Tongue (tissue), 2 donors: ENCODE measurements around the gene MYLK. TPM values are rescaled to one million over a fixed set of nuclear protein-coding genes. Genes with fewer than 3 reads are reported as not detected.

ENCODE experiments used
- DNase-seq: peaks from one replicate; pipeline ENCODE4 v3.0.0-alpha.2; 2015
- total RNA-seq: library from RNA; depleted of rRNA; stranded (reverse); fragments of >200 nt; gene quantifications from one replicate; pipeline ENCODE4 v1.2.3, GENCODE V29; 2014

MYLK gene
- total RNA-seq, 1 donor from 2014 or later, result 52.5 TPM

DNA sequence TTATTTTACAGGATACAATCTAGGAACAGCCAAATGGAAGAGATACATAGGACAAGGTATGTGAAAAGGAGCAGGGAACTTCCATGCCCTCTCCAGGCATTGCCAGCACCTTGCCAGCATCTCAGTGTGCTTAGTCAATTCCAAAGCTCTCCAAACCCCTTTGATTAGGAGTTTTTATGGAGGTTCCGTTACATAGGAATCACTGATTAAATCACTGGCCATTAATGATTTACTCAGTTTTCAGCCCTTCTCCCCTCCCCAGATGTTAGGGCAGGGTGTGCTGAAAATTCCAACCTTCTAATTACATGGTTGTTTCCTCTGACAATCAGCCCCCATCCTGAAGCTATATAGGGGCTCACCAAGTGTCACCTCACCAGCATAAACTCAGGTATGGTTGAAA, 11.5 kb downstream of the MYLK start:
- DNase-seq, result no peak

- no peak for DNase-seq
Observed at GRCh38 chr3:123871946-123872345, 12.2 kb downstream of the MYLK start.

- no peak for DNase-seq
Observed at GRCh38 chr3:123870033-123870432, 14.1 kb downstream of the MYLK start.

GRCh38 chr3:123869165-123869564, 15.0 kb downstream of the MYLK start:
- DNase-seq, result no peak

- DNase-seq, result no peak
Observed at GRCh38 chr3:123864706-123865105, 19.4 kb downstream of the MYLK start.

DNA sequence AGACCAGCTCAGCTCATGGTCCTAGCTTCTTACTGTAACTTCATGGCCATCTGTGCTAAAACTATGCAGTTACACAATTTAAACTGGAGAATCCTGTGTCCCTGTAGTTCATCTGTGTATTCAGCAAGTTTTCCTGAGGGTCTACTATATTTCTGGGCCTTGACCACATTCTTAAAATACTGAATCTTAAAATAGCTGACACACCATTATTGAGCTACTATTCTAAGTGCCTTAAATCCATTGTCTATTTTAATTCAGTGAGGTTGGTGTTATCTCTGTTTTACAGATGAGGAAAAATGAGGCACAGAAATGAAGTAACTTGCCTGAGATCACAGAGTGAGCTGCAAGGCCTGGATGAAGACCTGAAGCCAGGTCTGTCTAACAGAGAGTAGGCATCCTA, 22.0 kb downstream of the MYLK start:
- no peak for DNase-seq

- DNase-seq, result no peak
Observed at GRCh38 chr3:123861081-123861836, 22.9 kb downstream of the MYLK start.

DNA sequence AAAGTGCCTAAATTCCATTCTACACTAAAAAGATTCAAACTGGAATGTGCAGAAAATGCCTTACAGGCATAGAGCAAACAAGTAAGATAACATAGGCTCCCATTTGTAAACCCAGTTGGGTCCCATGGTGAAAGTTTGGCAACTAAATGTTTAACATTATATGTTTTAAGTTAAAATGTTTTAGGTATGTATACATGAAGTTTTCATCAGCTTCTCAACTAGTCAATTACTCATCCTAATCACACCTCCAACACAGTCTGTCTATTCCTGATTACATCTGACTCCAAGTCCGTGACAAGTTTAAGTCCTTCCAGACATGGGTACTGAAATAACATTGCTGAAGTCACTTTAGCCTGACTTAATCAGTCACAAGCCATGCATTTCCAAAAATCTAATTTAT, 25.0 kb downstream of the MYLK start:
- DNase-seq, result no peak

GRCh38 chr3:123854905-123855304, 29.2 kb downstream of the MYLK start:
- no peak for DNase-seq

GRCh38 chr3:123853686-123854372, 30.3 kb downstream of the MYLK start:
- no peak for DNase-seq

GRCh38 chr3:123847209-123847608, 36.9 kb downstream of the MYLK start:
- no peak for DNase-seq

DNA sequence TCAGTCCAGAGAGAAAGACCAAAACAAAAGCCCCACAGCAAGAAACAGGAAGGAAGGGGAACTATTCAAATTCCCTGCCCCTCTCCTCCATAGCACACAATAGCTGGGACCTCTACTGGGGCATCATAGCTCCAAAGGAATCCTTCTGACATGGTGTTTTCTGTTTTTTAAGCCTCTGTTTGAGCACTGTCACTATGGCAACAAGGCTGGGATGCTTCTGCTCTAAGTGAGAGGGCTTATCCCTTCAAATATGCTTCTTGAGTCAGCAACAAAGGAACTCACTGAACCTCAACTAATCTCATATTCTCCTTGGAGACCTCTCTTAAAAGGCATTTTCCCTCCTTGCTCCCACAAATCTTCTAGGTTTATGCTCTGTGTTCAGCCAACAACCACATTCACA, 40.5 kb downstream of the MYLK start:
- DNase-seq, result no peak

DNA sequence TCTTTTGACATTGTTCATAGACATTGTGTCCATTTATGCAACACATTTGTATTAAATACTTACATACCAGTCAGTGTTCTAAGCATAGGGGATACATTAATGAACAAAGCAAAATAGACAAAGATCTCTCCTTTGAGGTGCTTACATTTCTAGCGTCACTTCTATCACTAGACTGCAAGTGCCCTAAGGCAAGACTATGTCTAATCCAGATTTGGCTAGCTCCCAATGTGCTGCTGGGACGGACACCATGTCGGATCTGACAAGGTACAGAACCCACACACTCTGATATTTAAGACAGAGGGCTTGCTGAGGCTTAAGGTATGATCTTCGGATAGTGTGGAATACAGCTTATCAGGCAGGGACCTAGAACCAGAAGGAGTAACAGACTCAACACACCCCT, 41.4 kb downstream of the MYLK start:
- DNase-seq, result no peak

- no peak for DNase-seq
Observed at GRCh38 chr3:123841476-123842238, 42.5 kb downstream of the MYLK start.

DNA sequence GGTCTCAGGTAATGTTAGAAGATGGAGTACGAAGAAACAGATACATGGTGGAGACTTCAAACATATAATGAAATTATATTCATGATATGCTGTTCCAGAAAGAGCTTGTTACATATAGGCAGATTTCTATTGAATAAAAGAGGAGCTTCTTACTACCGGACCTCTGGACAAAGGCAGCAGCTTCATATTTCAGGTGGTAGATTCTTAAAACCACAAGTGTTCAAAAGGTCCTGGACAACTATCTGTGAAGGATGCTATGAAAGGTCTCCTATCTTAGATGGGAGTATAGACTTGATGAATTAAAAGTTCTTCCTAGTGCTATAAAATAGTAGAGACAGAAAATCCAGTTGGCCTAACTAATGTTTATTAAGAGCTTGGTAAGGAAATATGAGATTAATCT, 43.2 kb downstream of the MYLK start:
- no peak for DNase-seq

DNA sequence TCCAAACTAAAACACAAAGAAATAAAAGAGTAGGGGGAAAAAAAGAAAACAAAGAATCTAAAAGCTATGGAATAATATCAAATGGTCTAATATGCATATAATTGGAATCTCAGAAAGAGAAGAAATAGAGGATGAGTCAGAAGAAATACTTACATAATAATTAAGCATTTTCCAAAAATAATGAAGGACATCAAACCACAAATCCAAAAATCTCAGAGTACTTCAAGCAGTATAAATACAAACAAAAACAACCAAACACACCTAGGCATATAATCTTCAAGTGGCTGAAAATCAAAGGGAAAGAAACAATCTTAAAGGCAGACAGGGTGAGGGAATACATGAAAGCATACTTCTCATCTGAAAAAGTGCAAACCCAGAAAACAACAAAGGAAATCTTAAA, 46.3 kb downstream of the MYLK start:
- DNase-seq, result no peak

DNA sequence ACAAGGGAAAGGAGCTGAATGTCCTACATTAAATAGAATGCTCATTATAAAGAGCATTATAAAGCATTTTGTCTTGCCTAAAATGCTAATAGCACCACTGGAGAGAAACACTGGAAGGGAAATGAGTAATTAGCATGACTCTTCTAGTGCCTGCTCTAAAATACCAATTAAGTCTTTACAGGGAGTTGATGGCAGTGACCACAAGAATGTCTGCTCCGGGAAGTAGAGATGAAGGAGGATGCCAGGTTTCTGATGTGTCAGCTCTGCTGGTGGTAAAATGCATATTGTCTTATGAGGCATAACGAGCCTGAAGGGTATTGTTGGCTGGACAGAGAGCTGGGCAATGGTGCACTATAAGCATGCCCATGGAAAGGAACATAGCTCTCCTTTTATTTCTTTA, 49.5 kb downstream of the MYLK start:
- no peak for DNase-seq

- no peak for DNase-seq
Observed at GRCh38 chr3:123833398-123833785, 50.7 kb downstream of the MYLK start.

GRCh38 chr3:123832692-123833397, 51.3 kb downstream of the MYLK start:
- no peak for DNase-seq

DNA sequence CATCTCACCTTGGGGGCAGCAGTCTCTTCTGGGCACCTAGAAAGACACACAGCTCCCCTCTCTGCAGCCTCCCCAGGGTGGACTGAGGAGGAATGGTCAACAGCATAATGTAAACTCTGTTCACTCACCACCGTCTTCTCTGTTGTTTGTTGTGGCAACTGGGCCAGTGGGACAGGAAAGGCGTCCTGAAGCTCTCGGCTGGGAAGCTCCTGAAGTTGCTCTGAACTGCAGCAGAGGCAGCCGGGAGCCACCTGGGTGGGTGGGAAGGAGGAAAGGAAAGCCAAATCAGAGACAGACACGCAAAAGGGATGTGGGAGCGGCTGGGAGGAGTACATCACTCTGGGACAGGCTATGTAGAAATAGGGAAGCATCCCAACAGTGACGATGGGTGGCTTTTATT, 52.7 kb downstream of the MYLK start:
- no peak for DNase-seq

GRCh38 chr3:123821920-123822319, 62.2 kb downstream of the MYLK start:
- DNase-seq, result no peak

- no peak for DNase-seq
Observed at GRCh38 chr3:123819949-123820348, 64.2 kb downstream of the MYLK start.
